ENCODE measurements around the gene FOXF1. TPM values are rescaled to one million over a fixed set of nuclear protein-coding genes. Genes with fewer than 3 reads are reported as not detected.

Gene FOXF1
- total RNA-seq, 1 experiment from 2014 or later = 0.10 TPM

GRCh38 chr16:86546638-86547013 lies 36.3 kb downstream of the FOXF1 start:
- H3K36me3 ChIP-seq (ENCODE audit: control insufficient read depth, insufficient read depth, low read length) = peaks cover 3% of the 10 kb centered on the region
- intact Hi-C loops (cut with micrococcal nuclease; ENCODE audit: unreplicated experiment) = no loop called here
- ChIA-PET CTCF (no interaction called here), POLR2A (no interaction called here)
- no TSS peak for BruUV-seq (replicated peaks)
- H3K4me1 ChIP-seq (ENCODE audit: control insufficient read depth, insufficient read depth, low read length) = no peaks in the 10 kb centered on the region
- DNase-seq (ENCODE audit: low read depth, low spot score) (no peak), ATAC-seq (no peak)
- no peak overlapping the region for H3K4me3 ChIP-seq (ENCODE audit: low read depth in 2 of 2, low read length in 2 of 2)
- no peaks in the 10 kb centered on the region for H3K9me3 ChIP-seq (ENCODE audit: control insufficient read depth, insufficient read depth, low read depth, low read length)
- TF ChIP-seq POLR2AphosphoS5 (IDR thresholded peaks at IDR 0.05; ENCODE audit: low read depth, low read length) = no peak
- no peak for TF ChIP-seq TCF7L2 (IDR thresholded peaks at IDR 0.05; ENCODE audit: low read depth, low read length)
- TF ChIP-seq REST (IDR thresholded peaks at IDR 0.05; ENCODE audit: insufficient read depth in 1 of 2, low read depth in 2 of 2, low read length in 1 of 2) = no peak
- no peak for TF ChIP-seq CTCF (IDR thresholded peaks at IDR 0.05)
- TF ChIP-seq SIN3A (IDR thresholded peaks at IDR 0.05; ENCODE audit: borderline replicate concordance, insufficient read depth, low read depth, low read length) = no peak
- in situ Hi-C loops (cut with HindIII; ENCODE audit: low pct_unique_long_range_greater_than_20kb, low sequenced_read_pairs) = no loop called here
- H3K27me3 ChIP-seq (ENCODE audit: control insufficient read depth, insufficient read depth, low read length) = no peaks in the 10 kb centered on the region
- no peak overlapping the region for H3K27ac ChIP-seq (ENCODE audit: low read length)

GRCh38 chr16:86547286-86547685 lies 37.0 kb downstream of the FOXF1 start:
- no peaks in the 10 kb centered on the region for H3K27me3 ChIP-seq (ENCODE audit: control insufficient read depth, insufficient read depth, low read length)
- ATAC-seq (no peak), DNase-seq (ENCODE audit: low read depth, low spot score) (no peak)
- H3K4me3 ChIP-seq (ENCODE audit: low read depth in 2 of 2, low read length in 2 of 2) = no peak overlapping the region
- intact Hi-C loops (cut with micrococcal nuclease; ENCODE audit: unreplicated experiment) = no loop called here
- H3K27ac ChIP-seq (ENCODE audit: low read length) = no peak overlapping the region
- H3K4me1 ChIP-seq (ENCODE audit: control insufficient read depth, insufficient read depth, low read length) = no peaks in the 10 kb centered on the region
- in situ Hi-C loops (cut with HindIII; ENCODE audit: low pct_unique_long_range_greater_than_20kb, low sequenced_read_pairs) = no loop called here
- H3K9me3 ChIP-seq (ENCODE audit: control insufficient read depth, insufficient read depth, low read depth, low read length) = no peaks in the 10 kb centered on the region
- BruUV-seq (replicated peaks) = no TSS peak
- peaks cover 3% of the 10 kb centered on the region for H3K36me3 ChIP-seq (ENCODE audit: control insufficient read depth, insufficient read depth, low read length)
- POLR2A ChIA-PET = no interaction called here
- CTCF ChIA-PET = no interaction called here
- TF ChIP-seq POLR2AphosphoS5 (IDR thresholded peaks at IDR 0.05; ENCODE audit: low read depth, low read length) (no peak), SIN3A (IDR thresholded peaks at IDR 0.05; ENCODE audit: borderline replicate concordance, insufficient read depth, low read depth, low read length) (no peak), TCF7L2 (IDR thresholded peaks at IDR 0.05; ENCODE audit: low read depth, low read length) (no peak), CTCF (IDR thresholded peaks at IDR 0.05) (no peak), REST (IDR thresholded peaks at IDR 0.05; ENCODE audit: insufficient read depth in 1 of 2, low read depth in 2 of 2, low read length in 1 of 2) (no peak)

Data from Panc1 (cell line).